GM15510 (cell line): ENCODE results near the gene TMEM106C.

ENCODE experiments used
- POLR2A ChIP-seq: IDR thresholded peaks from 3 replicates; pipeline ENCODE4 v1.6.1; 2011; ENCODE audit warnings: borderline replicate concordance; ENCODE audit not compliant: insufficient read length; ENCODE audit errors: extremely low read depth

Gene TMEM106C

GRCh38 chr12:47967461-47968321 lies 4.3 kb downstream of the TMEM106C start:
- no peak for TF ChIP-seq POLR2A

- no peak for TF ChIP-seq POLR2A
Measured at GRCh38 chr12:47969845-47970244, 6.4 kb downstream of the TMEM106C start.

GRCh38 chr12:47970843-47971242 lies 7.4 kb downstream of the TMEM106C start:
- no peak for TF ChIP-seq POLR2A

- no peak for TF ChIP-seq POLR2A
Measured at GRCh38 chr12:47972895-47973294, 9.5 kb downstream of the TMEM106C start.

- TF ChIP-seq POLR2A = no peak
Measured at GRCh38 chr12:47973870-47974269, 10.5 kb downstream of the TMEM106C start.

GRCh38 chr12:47975036-47975620 lies 11.7 kb downstream of the TMEM106C start:
- no peak for TF ChIP-seq POLR2A

- no peak for TF ChIP-seq POLR2A
Measured at GRCh38 chr12:47975816-47976215, 12.4 kb downstream of the TMEM106C start.

GRCh38 chr12:47977046-47977771 lies 13.8 kb downstream of the TMEM106C start:
- no peak for TF ChIP-seq POLR2A

- no peak for TF ChIP-seq POLR2A
Measured at GRCh38 chr12:47977772-47978597, 14.6 kb downstream of the TMEM106C start.

GRCh38 chr12:47978598-47978873 lies 15.1 kb downstream of the TMEM106C start:
- no peak for TF ChIP-seq POLR2A

GRCh38 chr12:47979166-47979565 lies 15.8 kb downstream of the TMEM106C start:
- TF ChIP-seq POLR2A = no peak

- no peak for TF ChIP-seq POLR2A
Measured at GRCh38 chr12:47979686-47980085, 16.3 kb downstream of the TMEM106C start.

- no peak for TF ChIP-seq POLR2A
Measured at GRCh38 chr12:47980197-47980596, 16.8 kb downstream of the TMEM106C start.

GRCh38 chr12:47980779-47981495 lies 17.5 kb downstream of the TMEM106C start:
- TF ChIP-seq POLR2A = no peak
